ENCODE data around the gene MRPL46.

Gene MRPL46

GRCh38 chr15:88450125-88450798 is 16.9 kb downstream of the MRPL46 start:
- Histone ChIP-seq H3K79me1 (ENCODE audit: low read length) (no peaks in the 10 kb centered on the region), H3K9ac (ENCODE audit: low read length) (no peak overlapping the region), H3K4me1 (ENCODE audit: control insufficient read depth, low read depth, low read length) (no peaks in the 10 kb centered on the region), H2BK15ac (replicated peaks; ENCODE audit: low read depth) (no peak overlapping the region), H3K4ac (ENCODE audit: low read depth, low read length) (no peak overlapping the region), H2BK5ac (ENCODE audit: low read length) (no peak overlapping the region), H2BK120ac (ENCODE audit: low read depth, low read length) (no peak overlapping the region), H4K8ac (ENCODE audit: low read depth, low read length) (no peak overlapping the region), H3K27me3 (ENCODE audit: insufficient read depth, low read length, poor library complexity) (no peaks in the 10 kb centered on the region), H3K18ac (ENCODE audit: low read length) (no peak overlapping the region), H2AK5ac (ENCODE audit: low read length) (no peak overlapping the region), H3K36me3 (ENCODE audit: control insufficient read depth, insufficient read depth, low read length) (no peaks in the 10 kb centered on the region), H4K5ac (ENCODE audit: low read length) (no peak overlapping the region), H3K79me2 (ENCODE audit: control insufficient read depth, insufficient read depth, low read length) (no peaks in the 10 kb centered on the region), H3K27ac (ENCODE audit: low read depth, low read length) (no peak overlapping the region), H3K4me2 (ENCODE audit: low read length) (no peak overlapping the region), H3K56ac (ENCODE audit: low read length) (no peak overlapping the region), H3K4me3 (ENCODE audit: low read length) (no peak overlapping the region), H3K23ac (ENCODE audit: low read length) (no peak overlapping the region)
- no CpG with 5 or more reads among the region's 12 CpGs for WGBS (ENCODE audit: extremely low coverage, insufficient coverage, low lambda C conversion rate)
- DNase-seq, result peak; percentile 85

GRCh38 chr15:88449581-88449980 is 17.6 kb downstream of the MRPL46 start:
- no peak overlapping the region for H3K27ac ChIP-seq (ENCODE audit: low read depth, low read length)
- no peak overlapping the region for H3K23ac ChIP-seq (ENCODE audit: low read length)
- H4K8ac ChIP-seq (ENCODE audit: low read depth, low read length), result no peak overlapping the region
- no peak overlapping the region for H3K9ac ChIP-seq (ENCODE audit: low read length)
- no peak overlapping the region for H4K5ac ChIP-seq (ENCODE audit: low read length)
- H2BK15ac ChIP-seq (replicated peaks; ENCODE audit: low read depth), result no peak overlapping the region
- H3K79me1 ChIP-seq (ENCODE audit: low read length), result no peaks in the 10 kb centered on the region
- no peak overlapping the region for H3K4me2 ChIP-seq (ENCODE audit: low read length)
- H3K56ac ChIP-seq (ENCODE audit: low read length), result no peak overlapping the region
- H2BK120ac ChIP-seq (ENCODE audit: low read depth, low read length), result no peak overlapping the region
- H2BK5ac ChIP-seq (ENCODE audit: low read length), result no peak overlapping the region
- WGBS (ENCODE audit: extremely low coverage, insufficient coverage, low lambda C conversion rate), result no CpG with 5 or more reads among the region's 8 CpGs
- no peaks in the 10 kb centered on the region for H3K79me2 ChIP-seq (ENCODE audit: control insufficient read depth, insufficient read depth, low read length)
- no peaks in the 10 kb centered on the region for H3K4me1 ChIP-seq (ENCODE audit: control insufficient read depth, low read depth, low read length)
- H3K18ac ChIP-seq (ENCODE audit: low read length), result no peak overlapping the region
- no peak overlapping the region for H3K4me3 ChIP-seq (ENCODE audit: low read length)
- no peak for DNase-seq
- no peaks in the 10 kb centered on the region for H3K36me3 ChIP-seq (ENCODE audit: control insufficient read depth, insufficient read depth, low read length)
- no peaks in the 10 kb centered on the region for H3K27me3 ChIP-seq (ENCODE audit: insufficient read depth, low read length, poor library complexity)
- no peak overlapping the region for H3K4ac ChIP-seq (ENCODE audit: low read depth, low read length)
- no peak overlapping the region for H2AK5ac ChIP-seq (ENCODE audit: low read length)

GRCh38 chr15:88448991-88449461 is 18.2 kb downstream of the MRPL46 start:
- no peak overlapping the region for H4K5ac ChIP-seq (ENCODE audit: low read length)
- H3K27me3 ChIP-seq (ENCODE audit: insufficient read depth, low read length, poor library complexity), result no peaks in the 10 kb centered on the region

GRCh38 chr15:88447741-88448140 is 19.4 kb downstream of the MRPL46 start:
- DNase-seq, result no peak
- no peak overlapping the region for H2BK120ac ChIP-seq (ENCODE audit: low read depth, low read length)
- no peak overlapping the region for H3K4me2 ChIP-seq (ENCODE audit: low read length)
- no peak overlapping the region for H3K23ac ChIP-seq (ENCODE audit: low read length)
- H3K79me1 ChIP-seq (ENCODE audit: low read length), result no peaks in the 10 kb centered on the region
- no peaks in the 10 kb centered on the region for H3K36me3 ChIP-seq (ENCODE audit: control insufficient read depth, insufficient read depth, low read length)
- H3K4me3 ChIP-seq (ENCODE audit: low read length), result no peak overlapping the region
- H4K5ac ChIP-seq (ENCODE audit: low read length), result no peak overlapping the region
- H2BK5ac ChIP-seq (ENCODE audit: low read length), result no peak overlapping the region
- no peaks in the 10 kb centered on the region for H3K79me2 ChIP-seq (ENCODE audit: control insufficient read depth, insufficient read depth, low read length)
- no peak overlapping the region for H2BK15ac ChIP-seq (replicated peaks; ENCODE audit: low read depth)
- no peak overlapping the region for H3K9ac ChIP-seq (ENCODE audit: low read length)
- no peak overlapping the region for H3K18ac ChIP-seq (ENCODE audit: low read length)
- no peak overlapping the region for H3K56ac ChIP-seq (ENCODE audit: low read length)
- no peak overlapping the region for H3K4ac ChIP-seq (ENCODE audit: low read depth, low read length)
- H3K27ac ChIP-seq (ENCODE audit: low read depth, low read length), result no peak overlapping the region
- no peaks in the 10 kb centered on the region for H3K27me3 ChIP-seq (ENCODE audit: insufficient read depth, low read length, poor library complexity)
- no CpG with 5 or more reads among the region's 1 CpG for WGBS (ENCODE audit: extremely low coverage, insufficient coverage, low lambda C conversion rate)
- no peaks in the 10 kb centered on the region for H3K4me1 ChIP-seq (ENCODE audit: control insufficient read depth, low read depth, low read length)
- no peak overlapping the region for H2AK5ac ChIP-seq (ENCODE audit: low read length)
- H4K8ac ChIP-seq (ENCODE audit: low read depth, low read length), result no peak overlapping the region

More at GRCh38 chr15:88448991-88449461, 18.2 kb downstream of the MRPL46 start:
- DNase-seq, result no peak
- no peak overlapping the region for H3K56ac ChIP-seq (ENCODE audit: low read length)
- no peak overlapping the region for H3K9ac ChIP-seq (ENCODE audit: low read length)
- H3K36me3 ChIP-seq (ENCODE audit: control insufficient read depth, insufficient read depth, low read length), result no peaks in the 10 kb centered on the region
- no peak overlapping the region for H3K4me3 ChIP-seq (ENCODE audit: low read length)
- H3K79me2 ChIP-seq (ENCODE audit: control insufficient read depth, insufficient read depth, low read length), result no peaks in the 10 kb centered on the region
- H2BK15ac ChIP-seq (replicated peaks; ENCODE audit: low read depth), result no peak overlapping the region
- no peak overlapping the region for H2BK5ac ChIP-seq (ENCODE audit: low read length)
- no CpG with 5 or more reads among the region's 5 CpGs for WGBS (ENCODE audit: extremely low coverage, insufficient coverage, low lambda C conversion rate)
- no peak overlapping the region for H2AK5ac ChIP-seq (ENCODE audit: low read length)
- H3K4ac ChIP-seq (ENCODE audit: low read depth, low read length), result no peak overlapping the region
- H3K4me1 ChIP-seq (ENCODE audit: control insufficient read depth, low read depth, low read length), result no peaks in the 10 kb centered on the region
- H3K4me2 ChIP-seq (ENCODE audit: low read length), result no peak overlapping the region
- H2BK120ac ChIP-seq (ENCODE audit: low read depth, low read length), result no peak overlapping the region
- no peak overlapping the region for H3K23ac ChIP-seq (ENCODE audit: low read length)
- no peaks in the 10 kb centered on the region for H3K79me1 ChIP-seq (ENCODE audit: low read length)
- H3K18ac ChIP-seq (ENCODE audit: low read length), result no peak overlapping the region
- no peak overlapping the region for H3K27ac ChIP-seq (ENCODE audit: low read depth, low read length)
- no peak overlapping the region for H4K8ac ChIP-seq (ENCODE audit: low read depth, low read length)

GRCh38 chr15:88447206-88447605 is 20.0 kb downstream of the MRPL46 start:
- H4K8ac ChIP-seq (ENCODE audit: low read depth, low read length), result no peak overlapping the region
- H3K36me3 ChIP-seq (ENCODE audit: control insufficient read depth, insufficient read depth, low read length), result no peaks in the 10 kb centered on the region
- no peak overlapping the region for H3K4ac ChIP-seq (ENCODE audit: low read depth, low read length)
- no peak overlapping the region for H3K18ac ChIP-seq (ENCODE audit: low read length)
- H3K79me1 ChIP-seq (ENCODE audit: low read length), result no peaks in the 10 kb centered on the region
- no peaks in the 10 kb centered on the region for H3K79me2 ChIP-seq (ENCODE audit: control insufficient read depth, insufficient read depth, low read length)
- H3K56ac ChIP-seq (ENCODE audit: low read length), result no peak overlapping the region
- no peak overlapping the region for H3K9ac ChIP-seq (ENCODE audit: low read length)
- H3K4me2 ChIP-seq (ENCODE audit: low read length), result no peak overlapping the region
- no peak overlapping the region for H2AK5ac ChIP-seq (ENCODE audit: low read length)
- no peak overlapping the region for H2BK15ac ChIP-seq (replicated peaks; ENCODE audit: low read depth)
- no peak for DNase-seq
- H3K4me1 ChIP-seq (ENCODE audit: control insufficient read depth, low read depth, low read length), result no peaks in the 10 kb centered on the region
- no CpG with 5 or more reads among the region's 1 CpG for WGBS (ENCODE audit: extremely low coverage, insufficient coverage, low lambda C conversion rate)
- H3K4me3 ChIP-seq (ENCODE audit: low read length), result no peak overlapping the region
- no peaks in the 10 kb centered on the region for H3K27me3 ChIP-seq (ENCODE audit: insufficient read depth, low read length, poor library complexity)
- no peak overlapping the region for H3K23ac ChIP-seq (ENCODE audit: low read length)
- H3K27ac ChIP-seq (ENCODE audit: low read depth, low read length), result no peak overlapping the region
- no peak overlapping the region for H2BK120ac ChIP-seq (ENCODE audit: low read depth, low read length)
- H4K5ac ChIP-seq (ENCODE audit: low read length), result no peak overlapping the region
- H2BK5ac ChIP-seq (ENCODE audit: low read length), result no peak overlapping the region

All from mesendoderm (in vitro differentiated cells).